ENCODE data around the gene LNPK. TPM values are rescaled to one million over a fixed set of nuclear protein-coding genes. Genes with fewer than 3 reads are reported as not detected.

Gene LNPK, protein sequence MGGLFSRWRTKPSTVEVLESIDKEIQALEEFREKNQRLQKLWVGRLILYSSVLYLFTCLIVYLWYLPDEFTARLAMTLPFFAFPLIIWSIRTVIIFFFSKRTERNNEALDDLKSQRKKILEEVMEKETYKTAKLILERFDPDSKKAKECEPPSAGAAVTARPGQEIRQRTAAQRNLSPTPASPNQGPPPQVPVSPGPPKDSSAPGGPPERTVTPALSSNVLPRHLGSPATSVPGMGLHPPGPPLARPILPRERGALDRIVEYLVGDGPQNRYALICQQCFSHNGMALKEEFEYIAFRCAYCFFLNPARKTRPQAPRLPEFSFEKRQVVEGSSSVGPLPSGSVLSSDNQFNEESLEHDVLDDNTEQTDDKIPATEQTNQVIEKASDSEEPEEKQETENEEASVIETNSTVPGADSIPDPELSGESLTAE
- total RNA-seq, result 9.3 and 15.5 TPM in 2 replicates

GRCh38 chr2:176001916-176002687 lies at the start of gene LNPK:
TSS of gene LNPK (minus strand) at chr2:176002267. CDS start at chr2:175995584, 6,683 bp downstream.

Other genes with a start within 250 kb of the LNPK start
- gene EVX2, start 81.7 kb upstream of the LNPK start, total RNA-seq, result not detected in 2 replicates
- gene HOXD13, start 90.5 kb upstream of the LNPK start, total RNA-seq, result not detected in 2 replicates
- not detected in 2 replicates for gene HOXD12, start 97.5 kb upstream of the LNPK start, total RNA-seq
- 19.2 and 24.7 TPM in 2 replicates for gene HOXD11, start 105.0 kb upstream of the LNPK start, total RNA-seq
- 9.8 and 25.0 TPM in 2 replicates for gene HOXD10, start 114.5 kb upstream of the LNPK start, total RNA-seq
- gene HOXD9, start 120.5 kb upstream of the LNPK start, total RNA-seq, result 5.7 and 11.4 TPM in 2 replicates
- gene HOXD8, start 127.4 kb upstream of the LNPK start, total RNA-seq, result 10.8 and 16.0 TPM in 2 replicates
- 9.6 and 14.5 TPM in 2 replicates for gene HOXD4, start 149.3 kb upstream of the LNPK start, total RNA-seq
- 2.6 and 8.9 TPM in 2 replicates for gene HOXD3, start 155.0 kb upstream of the LNPK start, total RNA-seq
- 2.0 and 6.8 TPM in 2 replicates for gene HOXD1, start 186.4 kb upstream of the LNPK start, total RNA-seq